Epidermal melanocyte (primary cell): ENCODE measurements around the gene RIPPLY1.

Experiments
- DNase-seq: peaks from one replicate; pipeline ENCODE4 v3.0.0; 2011; ENCODE audit warnings: low spot score; ENCODE audit not compliant: insufficient read length

Gene RIPPLY1

DNA sequence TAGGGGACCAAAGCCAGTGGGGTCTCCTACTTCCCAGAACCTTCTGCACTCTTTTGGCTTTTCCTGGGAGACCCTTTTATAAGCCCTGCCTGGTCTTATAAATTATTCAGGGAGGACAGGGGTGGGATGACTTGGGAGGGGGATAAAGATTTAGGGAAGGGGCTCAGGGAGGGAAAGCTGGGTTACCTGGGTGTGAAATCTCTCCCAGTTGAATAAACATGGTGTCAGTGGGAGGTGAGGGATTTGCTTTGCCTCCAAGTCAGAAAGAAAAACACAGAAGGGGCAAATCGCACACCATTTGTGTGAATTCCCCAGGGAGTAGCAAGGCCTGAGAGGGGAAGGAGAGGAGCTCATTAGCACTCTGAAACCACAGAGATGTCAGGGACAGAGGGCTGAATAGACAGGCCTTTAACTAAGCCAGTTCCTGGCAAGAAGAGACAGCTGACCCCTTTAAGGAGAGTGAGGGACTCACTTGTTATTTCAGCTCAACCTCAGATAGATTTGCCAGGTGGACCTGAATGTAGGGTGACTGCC lies at the start of gene RIPPLY1:
RIPPLY1 (minus strand) TSS at position 51 of the 534 bp plus-strand sequence. CDS start 54 bp downstream, outside the sequence.
- DNase-seq: no peak

- DNase-seq: no peak
Measured at GRCh38 chrX:106952538-106952937, 49.4 kb upstream of the RIPPLY1 start.

GRCh38 chrX:106952089-106952488 lies 48.9 kb upstream of the RIPPLY1 start:
- DNase-seq: no peak

- DNase-seq: no peak
Measured at GRCh38 chrX:106951230-106951629, 48.1 kb upstream of the RIPPLY1 start.

GRCh38 chrX:106950381-106950780 lies 47.2 kb upstream of the RIPPLY1 start:
- DNase-seq: no peak

- DNase-seq: no peak
Measured at GRCh38 chrX:106949366-106949765, 46.2 kb upstream of the RIPPLY1 start.

GRCh38 chrX:106948641-106949040 lies 45.5 kb upstream of the RIPPLY1 start:
- DNase-seq: no peak

- no peak for DNase-seq
Measured at GRCh38 chrX:106946464-106946863, 43.3 kb upstream of the RIPPLY1 start.

- DNase-seq: no peak
Measured at GRCh38 chrX:106940068-106940467, 36.9 kb upstream of the RIPPLY1 start.

DNA sequence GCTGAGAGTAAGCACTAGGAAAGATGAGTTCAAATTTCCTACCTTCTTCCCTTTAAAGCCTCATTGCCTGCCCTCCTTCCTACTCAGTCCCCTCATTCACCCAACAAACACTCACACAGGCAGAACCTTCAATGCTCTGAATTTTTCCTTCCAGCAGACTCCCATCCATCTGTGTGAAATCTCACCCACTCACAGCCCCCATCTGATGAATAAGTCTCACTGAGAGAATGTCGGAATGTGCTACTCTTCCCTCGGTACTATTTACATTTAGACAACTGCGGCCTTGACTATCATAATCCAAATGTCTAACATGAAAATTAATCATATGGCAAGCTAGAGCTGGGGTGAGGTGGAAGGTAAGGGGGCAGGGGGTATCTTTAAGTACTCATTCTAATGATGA lies 36.4 kb upstream of the RIPPLY1 start:
- DNase-seq: no peak

DNA sequence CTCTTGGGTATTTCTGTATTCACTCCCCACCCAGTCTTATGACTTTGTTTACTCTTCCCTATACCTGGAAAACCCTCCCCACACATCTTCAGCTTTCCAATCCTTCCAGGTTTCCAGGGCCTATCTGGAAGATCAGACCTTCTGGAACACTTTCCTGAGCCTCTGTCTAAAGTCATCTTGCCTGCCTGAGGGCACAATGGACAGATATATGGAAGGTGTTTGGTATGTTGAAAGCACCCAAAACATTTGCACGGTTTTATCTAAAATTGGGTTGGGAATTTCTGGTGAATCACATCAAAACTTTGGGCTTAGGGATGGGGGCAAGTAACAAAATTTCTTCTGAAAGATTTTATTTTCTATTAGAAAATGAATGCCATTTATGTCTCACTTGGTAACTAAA lies 33.1 kb upstream of the RIPPLY1 start:
- no peak for DNase-seq

- no peak for DNase-seq
Measured at GRCh38 chrX:106935175-106935574, 32.0 kb upstream of the RIPPLY1 start.

DNA sequence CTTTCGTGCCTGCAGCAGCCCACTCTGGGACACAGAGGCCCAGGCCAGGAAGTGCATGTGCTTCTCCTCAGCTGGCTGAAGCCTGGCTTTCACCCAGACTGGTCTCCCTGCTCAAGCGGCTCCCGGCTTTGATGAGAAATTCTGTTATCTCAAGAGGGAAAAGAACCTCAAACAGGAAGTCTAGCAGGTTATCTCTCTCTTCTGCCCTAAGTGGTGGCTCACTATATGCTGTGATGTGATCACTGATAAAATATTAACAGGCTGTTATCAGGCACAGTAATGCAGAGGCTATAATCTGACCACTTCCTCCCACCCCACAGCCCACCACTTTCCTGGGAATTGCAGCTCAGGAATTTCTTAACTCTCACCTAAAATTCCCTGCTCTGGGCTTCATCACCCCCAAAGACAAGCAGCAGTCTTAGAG lies 30.4 kb upstream of the RIPPLY1 start:
- no peak for DNase-seq

- DNase-seq: no peak
Measured at GRCh38 chrX:106932960-106933537, 29.9 kb upstream of the RIPPLY1 start.

GRCh38 chrX:106932492-106932923 lies 29.4 kb upstream of the RIPPLY1 start:
- DNase-seq: no peak

DNA sequence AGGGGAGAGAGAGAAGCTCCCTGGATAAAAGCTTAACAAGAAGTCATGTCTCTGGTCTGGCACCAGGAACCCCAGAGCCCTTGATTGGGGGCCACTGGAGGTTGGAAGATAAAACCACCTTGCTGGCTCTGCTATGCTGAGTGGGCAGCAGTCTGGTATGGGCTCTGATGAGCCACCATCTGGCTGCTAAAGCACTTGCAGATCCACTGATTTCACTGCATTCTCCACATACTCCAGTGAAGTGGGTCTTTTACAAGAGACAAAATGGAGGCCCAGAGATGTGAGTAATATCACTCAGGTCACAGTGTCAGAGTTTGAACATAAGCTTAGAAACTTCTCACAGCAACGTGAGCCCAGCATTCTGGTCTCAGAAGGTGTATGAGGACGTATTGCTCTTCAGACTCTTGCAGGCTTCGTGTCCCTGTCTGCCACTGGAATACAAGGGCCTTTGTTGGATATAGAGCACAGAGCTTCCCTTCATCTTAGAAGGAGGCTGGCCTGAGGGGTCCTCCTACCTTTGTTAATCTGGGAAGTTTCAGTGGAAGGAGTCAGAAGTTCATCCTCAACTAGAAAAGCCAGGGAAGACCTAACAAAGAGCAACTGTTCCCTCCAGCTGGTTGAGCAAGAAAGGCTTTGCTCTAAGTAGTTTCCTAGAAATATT lies 28.8 kb upstream of the RIPPLY1 start:
- peak; percentile 29 for DNase-seq

DNA sequence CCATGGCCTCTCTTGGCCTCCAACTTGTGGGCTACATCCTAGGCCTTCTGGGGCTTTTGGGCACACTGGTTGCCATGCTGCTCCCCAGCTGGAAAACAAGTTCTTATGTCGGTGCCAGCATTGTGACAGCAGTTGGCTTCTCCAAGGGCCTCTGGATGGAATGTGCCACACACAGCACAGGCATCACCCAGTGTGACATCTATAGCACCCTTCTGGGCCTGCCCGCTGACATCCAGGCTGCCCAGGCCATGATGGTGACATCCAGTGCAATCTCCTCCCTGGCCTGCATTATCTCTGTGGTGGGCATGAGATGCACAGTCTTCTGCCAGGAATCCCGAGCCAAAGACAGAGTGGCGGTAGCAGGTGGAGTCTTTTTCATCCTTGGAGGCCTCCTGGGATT lies 25.1 kb upstream of the RIPPLY1 start:
- DNase-seq: no peak

GRCh38 chrX:106927700-106928099 lies 24.6 kb upstream of the RIPPLY1 start:
- DNase-seq: no peak

- no peak for DNase-seq
Measured at GRCh38 chrX:106927023-106927422, 23.9 kb upstream of the RIPPLY1 start.

- DNase-seq: no peak
Measured at GRCh38 chrX:106921637-106922036, 18.5 kb upstream of the RIPPLY1 start.

DNA sequence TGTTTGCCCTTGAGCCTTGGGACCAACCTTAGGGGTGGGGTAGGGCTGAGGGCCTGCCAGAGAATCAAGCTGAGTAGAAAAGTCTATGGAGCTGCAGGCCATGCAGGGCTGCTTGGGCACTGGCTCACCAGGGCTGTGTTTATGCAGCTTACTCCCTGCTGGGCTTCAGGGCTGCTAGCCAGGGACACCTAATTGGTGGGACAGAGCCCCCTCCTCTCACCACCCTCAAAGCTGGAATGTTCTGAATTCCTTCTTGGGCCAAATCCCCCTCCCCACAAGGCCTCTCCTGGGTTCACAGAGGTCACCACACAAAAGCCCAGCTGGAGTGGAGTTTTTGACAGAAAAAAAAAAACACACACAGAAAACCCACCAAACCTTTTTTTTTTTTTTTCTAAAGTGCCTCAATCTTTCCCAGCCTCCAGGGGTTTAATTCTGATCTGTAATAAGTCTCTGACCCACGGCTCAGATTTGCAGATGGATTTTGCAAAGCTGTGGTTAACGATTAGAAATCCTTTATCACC lies 16.9 kb upstream of the RIPPLY1 start, which contains the start of gene CLDN2:
CLDN2 (plus strand) TSS at position 471 of the 521 bp plus-strand sequence. CDS start 7,827 bp downstream, outside the sequence.
- no peak for DNase-seq

DNA sequence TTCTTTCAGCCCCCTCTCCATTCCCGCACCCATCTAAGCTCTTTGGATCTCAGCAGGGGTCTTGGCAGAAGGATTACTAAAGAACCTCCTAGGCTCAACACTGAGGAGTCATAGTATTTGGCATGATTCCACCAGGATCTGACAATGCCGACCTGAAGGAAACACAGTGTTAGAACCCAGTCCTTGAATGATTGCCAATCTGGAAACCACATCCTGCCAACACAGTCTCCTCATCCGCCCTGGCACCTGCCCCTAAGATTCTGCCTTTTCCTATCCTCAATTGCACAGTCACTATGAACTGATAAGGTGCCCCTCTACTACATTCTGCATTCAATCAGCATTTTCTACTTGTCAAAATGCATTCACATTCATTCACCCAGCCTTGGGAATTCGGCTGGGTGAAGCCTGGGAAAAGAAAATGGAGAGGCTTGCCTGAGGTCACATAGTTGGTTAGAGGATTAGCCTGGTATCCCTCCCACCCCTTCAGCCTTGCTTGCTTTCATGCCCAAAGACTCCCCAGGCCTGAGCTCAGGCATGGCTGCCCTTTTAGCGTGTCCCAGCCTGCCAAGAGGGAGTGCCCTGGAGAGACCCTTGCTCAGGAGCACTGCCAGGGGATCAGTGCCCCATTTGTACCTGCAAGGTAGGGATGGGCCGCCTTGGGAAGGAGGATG lies 14.8 kb upstream of the RIPPLY1 start:
- no peak for DNase-seq
